H1 (cell line): ENCODE results near the gene ANKFN1. TPM values are rescaled to one million over a fixed set of nuclear protein-coding genes. Genes with fewer than 3 reads are reported as not detected.

Experiments
- CTCF ChIA-PET: fragments of 300-600 bp; sonication (Branson Sonifier 250); formaldehyde crosslinking; loops from one replicate; lab custom pipeline; 2021; ENCODE audit not compliant: partially characterized antibody; lab: Charles Lee
- POLR2A ChIA-PET: fragments of 300-600 bp; sonication (Branson Sonifier 250); formaldehyde crosslinking; loops from one replicate; lab custom pipeline; 2021; ENCODE audit warnings: inconsistent platforms; ENCODE audit not compliant: partially characterized antibody; lab: Charles Lee
- DNase-seq, 2 experiments: peaks; one replicate each; pipeline versions ENCODE4 v3.0.0 to v3.0.0-alpha.2; 2010 to 2022; ENCODE audit warnings: low spot score in 2 of 2, low read depth in 1 of 2, mixed read lengths in 1 of 2
- FAIRE-seq: peaks from 2 replicates; lab custom pipeline; 2011; peaks lifted over from hg19 to GRCh38; lab: Jason Lieb, UNC
- H2AFZ ChIP-seq: 2 replicates; pipeline ENCODE4 v1.8.1; 2012; ENCODE audit warnings: low read length, inconsistent platforms
- H2AK5ac ChIP-seq: 2 replicates; pipeline ENCODE4 v1.6.1; 2013; ENCODE audit warnings: low read depth, low read length
- H2BK120ac ChIP-seq: replicated peaks from 2 replicates; pipeline ENCODE3; 2013; ENCODE audit warnings: low read depth, low read length, inconsistent platforms
- H2BK12ac ChIP-seq: 2 replicates; pipeline ENCODE4 v1.6.1; 2013; ENCODE audit warnings: low read depth, low read length
- H2BK15ac ChIP-seq: 2 replicates; pipeline ENCODE4 v1.6.1; 2013; ENCODE audit warnings: low read length
- H2BK20ac ChIP-seq: 2 replicates; pipeline ENCODE4 v1.6.1; 2013; ENCODE audit warnings: low read length
- H2BK5ac ChIP-seq: 2 replicates; pipeline ENCODE4 v1.6.1; 2013; ENCODE audit warnings: low read depth, low read length
- H3K14ac ChIP-seq: 2 replicates; pipeline ENCODE4 v1.6.1; 2013; ENCODE audit warnings: inconsistent platforms; ENCODE audit not compliant: insufficient read length
- H3K18ac ChIP-seq: 2 replicates; pipeline ENCODE4 v1.6.1; 2013; ENCODE audit warnings: low read length; ENCODE audit errors: extremely low read depth
- H3K23ac ChIP-seq: 2 replicates; pipeline ENCODE4 v1.6.1; 2013; ENCODE audit warnings: inconsistent platforms; ENCODE audit not compliant: insufficient read length
- H3K23me2 ChIP-seq: 2 replicates; pipeline ENCODE4 v1.6.1; 2013; ENCODE audit warnings: low read depth, low read length
- H3K27ac ChIP-seq: 2 replicates; pipeline ENCODE4 v1.6.1; 2011; ENCODE audit warnings: low read depth, low read length, inconsistent platforms
- H3K27me3 ChIP-seq, 4 experiments: replicated peaks in 1 of 4; 1 replicate in 1 of 4; 2 replicates in 3 of 4; pipeline versions ENCODE4 v1.6.1 to v1.8.1; 2011 to 2013; ENCODE audit warnings: low read length in 3 of 4, mild to moderate bottlenecking in 3 of 4, inconsistent platforms in 2 of 4, mixed read lengths in 2 of 4, moderate library complexity in 1 of 4; ENCODE audit not compliant: control insufficient read depth in 3 of 4, insufficient read depth in 3 of 4; ENCODE audit errors: extremely low read depth in 1 of 4
- H3K36me3 ChIP-seq, 4 experiments: 2 replicates each; pipeline versions ENCODE4 v1.6.1 to v1.8.1; 2011 to 2013; ENCODE audit warnings: mild to moderate bottlenecking in 4 of 4, low read length in 3 of 4, moderate library complexity in 2 of 4, control low read depth in 1 of 4, inconsistent platforms in 1 of 4; ENCODE audit not compliant: insufficient read depth in 4 of 4, control insufficient read depth in 2 of 4
- H3K4ac ChIP-seq: replicated peaks from 2 replicates; pipeline ENCODE3; 2013; ENCODE audit warnings: low read length, low read depth, mixed read lengths, inconsistent platforms; ENCODE audit not compliant: insufficient read length
- H3K4me1 ChIP-seq, 4 experiments: replicated peaks in 1 of 4; 1 replicate in 1 of 4; 2 replicates in 3 of 4; pipeline versions ENCODE4 v1.6.1 to v1.8.1; 2011 to 2013; ENCODE audit warnings: low read length in 3 of 4, inconsistent platforms in 2 of 4, mixed read lengths in 1 of 4; ENCODE audit not compliant: insufficient read depth in 4 of 4, control insufficient read depth in 3 of 4
- H3K4me2 ChIP-seq, 2 experiments: 2 replicates each; pipeline versions ENCODE4 v1.6.1 to v1.8.1; 2011 to 2013; ENCODE audit warnings: low read depth in 2 of 2, low read length in 2 of 2, control low read depth in 1 of 2, inconsistent platforms in 1 of 2, mild to moderate bottlenecking in 1 of 2; ENCODE audit not compliant: insufficient read depth in 1 of 2
- H3K4me3 ChIP-seq, 4 experiments: fragments of 200-600, 300-600 bp in 1 of 4; sonication (generic), shearing (Covaris generic), sonication (Bioruptor Twin) in 1 of 4; 2 replicates each; pipeline versions ENCODE4 v1.5.1 to v1.8.1; 2011 to 2016; ENCODE audit warnings: low read length in 4 of 4, low read depth in 3 of 4, control low read depth in 2 of 4, inconsistent platforms in 2 of 4, mild to moderate bottlenecking in 2 of 4, mixed read lengths in 1 of 4, moderate library complexity in 1 of 4; ENCODE audit not compliant: insufficient read depth in 2 of 4; ENCODE audit errors: extremely low read depth in 1 of 4
- H3K56ac ChIP-seq: replicated peaks from 2 replicates; pipeline ENCODE3; 2013; ENCODE audit warnings: low read depth, mild to moderate bottlenecking, mixed read lengths, low read length, inconsistent platforms; ENCODE audit not compliant: insufficient read length
- H3K79me1 ChIP-seq: 2 replicates; pipeline ENCODE4 v1.6.1; 2013; ENCODE audit warnings: low read depth, low read length, control low read depth
- H3K79me2 ChIP-seq, 2 experiments: 2 replicates each; pipeline versions ENCODE4 v1.6.1 to v1.8.1; 2012 to 2013; ENCODE audit warnings: low read length in 2 of 2, mild to moderate bottlenecking in 2 of 2, inconsistent platforms in 1 of 2; ENCODE audit not compliant: insufficient read depth in 2 of 2, control insufficient read depth in 1 of 2
- H3K9ac ChIP-seq, 4 experiments: replicated peaks in 1 of 4; 1 replicate in 1 of 4; 2 replicates in 3 of 4; pipeline versions ENCODE4 v1.6.1 to v1.8.1; 2011 to 2013; ENCODE audit warnings: low read depth in 3 of 4, low read length in 3 of 4, control low read depth in 2 of 4, mild to moderate bottlenecking in 2 of 4, moderate library complexity in 2 of 4, inconsistent platforms in 1 of 4; ENCODE audit errors: extremely low read depth in 1 of 4
- H3K9me3 ChIP-seq, 2 experiments: 2 replicates each; pipeline versions ENCODE4 v1.6.1 to v1.8.1; 2012 to 2013; ENCODE audit warnings: mild to moderate bottlenecking in 2 of 2, moderate library complexity in 2 of 2, control low read depth in 1 of 2, inconsistent platforms in 1 of 2, low read depth in 1 of 2, low read length in 1 of 2, mixed read lengths in 1 of 2; ENCODE audit not compliant: insufficient read depth in 2 of 2
- H4K20me1 ChIP-seq, 2 experiments: replicated peaks in 1 of 2; 2 replicates each; pipeline versions ENCODE3 to v1.8.1; 2011 to 2013; ENCODE audit warnings: inconsistent platforms in 2 of 2, low read length in 2 of 2, mild to moderate bottlenecking in 1 of 2; ENCODE audit not compliant: insufficient read depth in 2 of 2, control insufficient read depth in 1 of 2
- H4K5ac ChIP-seq: 2 replicates; pipeline ENCODE4 v1.6.1; 2013; ENCODE audit warnings: low read length, low read depth, mixed read lengths, inconsistent platforms; ENCODE audit not compliant: insufficient read length
- H4K8ac ChIP-seq: 2 replicates; pipeline ENCODE4 v1.8.0; 2013; ENCODE audit warnings: mild to moderate bottlenecking, moderate library complexity, low read length, inconsistent platforms; ENCODE audit not compliant: insufficient read depth; ENCODE audit errors: extremely low read depth
- H4K91ac ChIP-seq: replicated peaks from 2 replicates; pipeline ENCODE3; 2013; ENCODE audit warnings: low read length, mixed read lengths, inconsistent platforms; ENCODE audit not compliant: insufficient read length
- BACH1 ChIP-seq: IDR thresholded peaks from 2 replicates; pipeline ENCODE4 v1.6.1; 2012; ENCODE audit warnings: low read length, improper control_type of control experiment
- BRCA1 ChIP-seq: IDR thresholded peaks from 2 replicates; pipeline ENCODE4 v1.6.1; 2012; ENCODE audit warnings: low read depth, low read length, improper control_type of control experiment
- CHD2 ChIP-seq: IDR thresholded peaks from 2 replicates; pipeline ENCODE4 v1.6.1; 2012; ENCODE audit warnings: low read length, improper control_type of control experiment
- EZH2 ChIP-seq: fragments of 200-600 bp; sonication (generic); IDR thresholded peaks from 2 replicates; pipeline ENCODE4 v1.7.1; 2012; ENCODE audit warnings: low read depth, mild to moderate bottlenecking, moderate library complexity, low read length, inconsistent platforms; ENCODE audit not compliant: severe bottlenecking
- FOSL1 ChIP-seq: IDR thresholded peaks from 2 replicates; pipeline ENCODE4 v1.6.1; 2011; ENCODE audit warnings: mild to moderate bottlenecking, low read depth, low read length, moderate library complexity; ENCODE audit not compliant: insufficient read depth
- HDAC2 ChIP-seq, 2 experiments: fragments of 300-600 bp in 1 of 2; sonication (generic) in 1 of 2; IDR thresholded peaks; 2 replicates each; pipeline ENCODE4 v1.6.1; 2011 to 2012; ENCODE audit warnings: low read depth in 2 of 2, low read length in 2 of 2, mild to moderate bottlenecking in 2 of 2, moderate library complexity in 2 of 2, borderline replicate concordance in 1 of 2, inconsistent platforms in 1 of 2
- POU5F1 ChIP-seq: IDR thresholded peaks from 2 replicates; pipeline ENCODE4 v1.6.1; 2011; ENCODE audit warnings: low read depth, mild to moderate bottlenecking, low read length, moderate library complexity
- RAD21 ChIP-seq, 2 experiments: IDR thresholded peaks in 1 of 2; conservative IDR thresholded peaks in 1 of 2; 2 replicates each; pipeline ENCODE4 v1.6.1; 2011; ENCODE audit warnings: low read depth in 2 of 2, low read length in 2 of 2, improper control_type of control experiment in 1 of 2, inconsistent platforms in 1 of 2, mild to moderate bottlenecking in 1 of 2, moderate library complexity in 1 of 2
- SP1 ChIP-seq: IDR thresholded peaks from 2 replicates; pipeline ENCODE4 v1.6.1; 2011; ENCODE audit warnings: low read depth, low read length
- SP2 ChIP-seq: IDR thresholded peaks from 2 replicates; pipeline ENCODE4 v1.6.1; 2012; ENCODE audit warnings: mild to moderate bottlenecking, low read length, inconsistent platforms
- SUZ12 ChIP-seq: fragments of 200-600 bp; sonication (generic); IDR thresholded peaks from 2 replicates; pipeline ENCODE4 v1.6.1; 2012; ENCODE audit warnings: mild to moderate bottlenecking, inconsistent platforms, low read length, moderate library complexity, mixed read lengths
- TAF1 ChIP-seq: IDR thresholded peaks from 2 replicates; pipeline ENCODE4 v1.6.1; 2011; ENCODE audit warnings: mild to moderate bottlenecking, low read depth, low read length
- TCF12 ChIP-seq: IDR thresholded peaks from 2 replicates; pipeline ENCODE4 v1.6.1; 2011; ENCODE audit warnings: low read depth, mild to moderate bottlenecking, low read length
- TEAD4 ChIP-seq: IDR thresholded peaks from 2 replicates; pipeline ENCODE4 v1.6.1; 2012; ENCODE audit warnings: low read depth, low read length, inconsistent platforms, mixed read lengths
- WGBS, 2 experiments: shearing (Covaris generic) in 1 of 2; methylation state at CpG; one replicate each; pipeline versions ENCODE4 v1.1.6 to v1.1.7; 2013 to 2015; ENCODE audit warnings: low lambda C conversion rate in 2 of 2, mixed read lengths in 2 of 2, inconsistent platforms in 1 of 2, low coverage in 1 of 2, missing lambda C conversion rate in 1 of 2; ENCODE audit not compliant: insufficient replicate concordance in 2 of 2, insufficient coverage in 1 of 2, insufficient read length in 1 of 2; ENCODE audit errors: extremely low coverage in 1 of 2, missing lambda C conversion rate in 1 of 2; 5-methylcytosine and 5-hydroxymethylcytosine counted together
- polyA plus RNA-seq, 7 experiments: library from polyadenylated mRNA; depleted of rRNA in 3 of 7; stranded (reverse) in 5 of 7; unstranded in 2 of 7; fragments of >200 nt in 5 of 7; fragments of 200-250 nt in 2 of 7; gene quantifications; 1 replicate in 5 of 7; 2 replicates in 1 of 7; 4 replicates in 1 of 7; pipeline versions ENCODE4 v1.2.1 to v1.2.3, GENCODE V29; 2011 to 2013; ENCODE audit warnings: missing spikeins in 2 of 7, mixed read lengths in 2 of 7
- total RNA-seq: library from RNA; stranded (reverse); fragmentation: NEBNext Ultra II Directional; extraction: Animal tissue kit (Norgen Biotek cat#: 25700); gene quantifications from 2 replicates; pipeline ENCODE4 v1.2.1, GENCODE V29; 2021
- TF ChIP-seq, protein P1 (sequence below): IDR thresholded peaks from 2 replicates; pipeline ENCODE4 v1.6.1; 2012; ENCODE audit warnings: inconsistent platforms

Gene ANKFN1
- total and polyA plus RNA-seq, 2 of the 8 experiments (the other 6 are each of a cell fraction or from before 2014, with no cell fraction given), result not detected

GRCh38 chr17:56136301-56136700 lies 17.0 kb upstream of the ANKFN1 start:
- Histone ChIP-seq H3K4me3 (no peak overlapping the region), H3K79me2 (no peaks in the 10 kb centered on the region), H3K9me3 (no peaks in the 10 kb centered on the region), H4K91ac (no peak overlapping the region), H3K79me1 (no peaks in the 10 kb centered on the region), H3K27ac (no peak overlapping the region), H4K5ac (no peak overlapping the region), H3K27me3 (no peaks in the 10 kb centered on the region), H2BK120ac (no peak overlapping the region), H3K56ac (no peak overlapping the region), H3K23me2 (no peaks in the 10 kb centered on the region), H3K23ac (no peak overlapping the region), H3K4ac (no peak overlapping the region), H2BK12ac (no peak overlapping the region), H3K4me2 (no peak overlapping the region), H3K4me1 (no peaks in the 10 kb centered on the region), H4K8ac (no peak overlapping the region), H3K18ac (no peak overlapping the region), H2BK15ac (no peak overlapping the region), H3K9ac (no peak overlapping the region), H2AK5ac (no peak overlapping the region), H3K14ac (no peak overlapping the region), H3K36me3 (no peaks in the 10 kb centered on the region), H2AFZ (no peak overlapping the region), H2BK5ac (no peak overlapping the region), H2BK20ac (no peak overlapping the region), H4K20me1 (no peaks in the 10 kb centered on the region)
- 100% methylated on average over 1 of the region's 1 CpG; no CpG with 5 or more reads in 1 of the 2 experiments for WGBS, 2 experiments
- POLR2A ChIA-PET, result no interaction called here
- FAIRE-seq (no peak), DNase-seq (no peak)
- CTCF ChIA-PET, result no interaction called here
- no peak for TF ChIP-seq SP1
- TF ChIP-seq BACH1, result no peak
- TF ChIP-seq SUZ12, result no peak
- no peak for TF ChIP-seq TAF1
- no peak for TF ChIP-seq SP2
- TF ChIP-seq HDAC2 (IDR thresholded peaks at IDR 0.05; ENCODE audit: borderline replicate concordance in 1 of 2, low read depth in 2 of 2, low read length in 2 of 2), result no peak
- no peak for TF ChIP-seq CHD2
- no peak for TF ChIP-seq TCF12
- no peak for TF ChIP-seq BRCA1
- TF ChIP-seq TEAD4, result no peak
- TF ChIP-seq, protein P1, sequence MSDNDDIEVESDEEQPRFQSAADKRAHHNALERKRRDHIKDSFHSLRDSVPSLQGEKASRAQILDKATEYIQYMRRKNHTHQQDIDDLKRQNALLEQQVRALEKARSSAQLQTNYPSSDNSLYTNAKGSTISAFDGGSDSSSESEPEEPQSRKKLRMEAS, result no peak
- no peak for TF ChIP-seq RAD21 (IDR thresholded peaks at IDR 0.05 in 1 of 2, conservative IDR thresholded peaks at IDR 0.05 in 1 of 2; ENCODE audit: low read depth in 2 of 2, low read length in 2 of 2)
- no peak for TF ChIP-seq FOSL1
- TF ChIP-seq EZH2, result no peak
- TF ChIP-seq POU5F1, result no peak
